ENCODE results near the gene ABCA12.

The ABCA12 gene

DNA sequence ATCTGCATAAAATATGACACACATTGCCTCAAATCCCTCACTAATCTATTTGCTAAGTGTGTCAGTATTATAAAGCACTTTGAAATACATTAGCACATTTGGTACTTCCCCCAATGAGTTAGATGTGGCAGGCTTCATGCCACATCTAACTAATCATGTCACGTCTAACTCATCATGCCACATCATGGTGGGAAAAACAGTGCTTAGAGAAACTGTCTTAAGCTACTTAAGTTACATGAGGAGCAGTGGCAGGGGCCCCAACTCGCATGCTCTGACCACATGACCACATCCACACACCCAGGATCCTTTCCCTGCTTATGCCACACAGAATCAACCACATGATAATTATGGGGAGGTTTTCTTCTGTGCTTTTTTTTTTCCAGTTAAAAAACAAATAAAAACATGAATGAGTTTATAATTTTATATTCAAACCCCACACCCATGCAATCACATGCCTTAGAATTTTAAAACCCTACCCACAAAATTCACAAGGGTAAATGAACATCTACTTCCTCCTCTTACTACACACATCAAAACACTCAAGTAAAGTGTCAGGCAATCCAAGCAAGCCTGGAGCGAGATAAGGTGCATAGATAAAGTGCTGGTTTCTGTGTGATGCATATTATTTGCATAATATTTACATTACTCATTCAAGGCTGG is 1.6 kb downstream of the ABCA12 start:
- DNase-seq = no peak

GRCh38 chr2:215120401-215120800 is 18.0 kb downstream of the ABCA12 start:
- DNase-seq = no peak

DNA sequence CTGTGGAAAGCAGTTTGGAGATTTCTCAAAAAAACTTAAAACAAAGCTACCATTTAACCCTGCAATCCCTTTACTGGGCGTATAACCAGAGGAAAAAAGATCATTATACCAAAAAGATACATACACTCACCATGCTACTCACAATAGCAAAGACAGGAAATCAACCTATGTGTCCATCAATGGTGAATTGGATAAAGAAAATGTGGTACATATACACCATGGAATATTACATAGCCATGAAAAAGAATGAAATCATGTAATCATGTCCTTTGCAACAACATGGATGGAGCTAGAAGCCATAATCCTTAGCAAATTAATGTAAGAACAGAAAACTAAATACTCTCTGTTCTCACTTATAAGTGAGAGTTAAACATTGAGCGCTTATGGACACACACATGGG is 18.6 kb downstream of the ABCA12 start:
- no peak for DNase-seq

GRCh38 chr2:215110918-215111317 is 27.5 kb downstream of the ABCA12 start:
- DNase-seq = no peak

GRCh38 chr2:215107216-215108056 is 31.0 kb downstream of the ABCA12 start:
- DNase-seq = no peak

DNA sequence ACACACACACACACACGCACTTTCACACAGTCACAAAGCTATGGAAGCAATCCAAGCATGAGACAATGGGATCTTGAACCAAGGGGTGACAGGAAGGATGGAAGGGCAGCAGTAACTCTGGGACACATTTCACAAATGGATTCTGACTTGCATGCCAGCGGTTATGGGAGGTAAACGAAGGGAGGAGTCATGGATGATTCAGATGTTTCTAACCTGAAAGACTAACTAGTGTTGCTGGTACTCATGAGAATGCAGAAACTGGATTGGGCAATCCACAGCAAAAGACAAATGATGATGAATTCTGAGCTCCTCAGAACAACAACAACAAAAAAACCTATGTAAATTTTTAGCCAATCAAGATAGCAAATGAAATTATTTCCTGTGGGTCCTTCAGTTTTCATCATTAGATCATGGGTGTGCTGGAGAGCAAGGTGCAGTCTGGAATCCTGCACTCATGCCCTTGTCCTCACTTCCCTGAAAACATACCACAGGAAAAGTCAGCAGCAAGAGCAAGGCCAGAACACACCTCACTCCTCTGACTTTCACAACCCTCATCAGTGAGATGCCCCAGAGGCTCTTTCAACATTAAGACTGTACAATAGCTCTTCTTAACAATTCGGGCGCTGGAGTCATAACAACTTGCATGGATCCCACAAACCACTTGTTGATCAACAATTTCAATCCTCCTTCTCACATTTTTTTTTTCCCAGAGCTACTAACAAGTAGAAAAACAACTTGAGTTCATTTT is 32.6 kb downstream of the ABCA12 start:
- DNase-seq = no peak

GRCh38 chr2:215104226-215104625 is 34.2 kb downstream of the ABCA12 start:
- no peak for DNase-seq

DNA sequence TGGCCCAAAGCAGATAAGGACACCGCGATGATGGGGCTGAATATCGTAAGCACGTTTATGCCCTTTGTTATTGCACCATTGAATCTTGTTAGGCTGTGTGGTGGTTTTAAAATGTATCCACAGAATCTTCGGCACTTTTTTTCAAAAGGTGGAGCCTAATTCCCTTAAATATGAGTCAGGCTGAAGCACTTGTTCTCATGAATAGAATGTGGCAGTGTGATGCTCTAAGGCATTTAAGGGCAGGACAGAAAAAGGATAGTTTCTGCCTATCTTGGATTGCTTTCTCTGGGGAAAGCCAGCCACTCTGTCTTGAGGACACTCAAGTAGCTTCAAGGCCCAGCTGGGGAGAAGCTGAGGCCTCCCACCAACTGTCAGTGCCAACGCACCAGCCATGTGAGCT is 39.6 kb downstream of the ABCA12 start:
- DNase-seq = no peak

GRCh38 chr2:215084080-215084479 is 54.3 kb downstream of the ABCA12 start:
- no peak for DNase-seq

- no peak for DNase-seq
Measured at GRCh38 chr2:215083146-215083545, 55.3 kb downstream of the ABCA12 start.

DNA sequence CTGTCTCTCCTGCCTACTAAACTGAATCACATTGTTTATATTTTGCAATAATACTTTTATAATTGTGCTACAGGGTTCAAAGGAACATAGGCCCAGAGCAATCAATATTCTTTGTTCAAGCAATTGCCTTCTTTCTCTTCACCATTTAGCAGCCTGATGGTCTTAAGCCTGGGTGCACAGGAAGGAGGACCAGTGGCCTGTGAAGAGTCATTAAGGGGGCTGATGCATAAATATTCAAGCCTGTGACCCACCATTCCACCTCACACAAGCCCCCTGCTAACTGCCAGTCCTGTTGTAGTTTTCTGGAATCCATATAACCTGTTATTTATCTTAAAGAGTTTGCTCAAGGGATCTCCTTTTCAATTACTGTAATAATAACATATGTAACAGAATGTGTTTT is 56.0 kb downstream of the ABCA12 start:
- no peak for DNase-seq

DNA sequence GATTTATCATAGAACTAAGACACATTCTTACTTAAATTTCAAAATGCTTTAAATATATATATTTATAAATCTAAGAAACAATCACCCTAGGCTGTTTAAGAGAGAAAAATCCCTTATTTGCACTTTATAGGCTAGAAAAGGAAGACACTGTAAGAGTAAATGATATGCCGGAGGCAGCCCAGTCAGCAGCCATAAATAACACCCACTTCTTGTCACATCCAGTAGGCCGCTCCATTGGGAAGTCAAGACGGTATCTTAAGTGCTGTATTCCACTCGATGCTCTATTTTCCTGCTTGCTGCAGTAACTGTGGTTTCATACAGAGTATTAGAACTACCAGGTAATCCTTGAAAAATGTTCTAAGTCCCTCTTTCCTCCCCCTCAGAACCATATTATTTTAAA is 57.9 kb downstream of the ABCA12 start:
- no peak for DNase-seq

- no peak for DNase-seq
Measured at GRCh38 chr2:215071676-215072075, 66.8 kb downstream of the ABCA12 start.

DNA sequence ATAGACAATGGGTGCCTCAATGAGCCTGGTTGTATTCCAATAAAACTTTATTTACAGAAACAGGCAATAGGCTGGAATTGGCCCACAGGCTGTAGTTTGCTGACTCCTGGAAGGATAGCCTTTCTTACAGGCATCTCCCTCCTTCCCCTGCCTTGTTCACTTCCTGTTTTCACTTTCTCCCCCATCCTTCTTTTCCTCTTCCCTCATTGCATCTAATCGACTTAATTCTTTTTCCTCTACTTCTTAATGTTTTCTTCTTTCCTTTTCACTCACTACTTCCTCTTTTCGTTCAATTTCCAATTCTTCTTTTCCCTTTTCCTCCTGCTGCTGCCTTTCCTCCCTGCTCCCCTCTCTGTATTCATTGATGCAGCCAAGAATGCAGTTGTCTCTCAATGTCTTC is 70.0 kb downstream of the ABCA12 start:
- DNase-seq = no peak

DNA sequence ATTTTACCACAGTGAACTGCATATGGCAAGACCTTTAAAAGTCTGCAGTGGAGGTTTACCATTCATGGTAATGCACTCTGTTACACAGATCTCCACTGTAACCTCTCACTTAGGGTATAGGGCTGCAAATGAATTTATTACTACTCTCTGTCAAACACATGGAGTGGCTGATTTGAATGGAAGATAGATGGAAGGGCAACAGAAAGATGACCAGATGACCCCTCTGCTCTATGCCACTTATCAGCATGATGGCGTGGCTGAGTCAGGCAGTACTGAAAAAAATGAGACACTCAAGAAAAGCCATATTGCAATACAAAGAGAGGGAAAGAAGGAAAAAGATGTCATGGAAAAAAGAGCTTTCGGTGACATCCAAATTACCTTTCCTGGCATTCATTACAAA is 72.3 kb downstream of the ABCA12 start:
- DNase-seq = no peak

DNA sequence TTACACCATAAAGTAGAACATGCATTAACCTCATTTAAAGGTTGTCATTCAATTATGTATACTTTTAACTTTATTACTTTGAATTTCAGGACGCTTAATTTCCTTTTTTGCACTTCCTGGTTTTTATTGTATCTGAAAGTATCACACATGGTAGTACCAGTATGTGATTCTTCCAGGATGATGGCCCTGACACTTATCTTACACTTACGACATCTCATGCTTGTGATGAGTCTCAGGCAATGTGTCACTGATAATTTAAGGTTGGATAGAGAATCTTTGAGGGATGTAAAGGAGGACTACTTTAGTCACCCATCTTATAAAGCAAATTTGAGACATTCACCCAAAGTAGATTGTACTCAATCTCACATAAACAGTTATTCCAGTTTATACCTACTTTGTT is 74.9 kb downstream of the ABCA12 start:
- no peak for DNase-seq

- no peak for DNase-seq
Measured at GRCh38 chr2:215060861-215061536, 77.4 kb downstream of the ABCA12 start.

DNA sequence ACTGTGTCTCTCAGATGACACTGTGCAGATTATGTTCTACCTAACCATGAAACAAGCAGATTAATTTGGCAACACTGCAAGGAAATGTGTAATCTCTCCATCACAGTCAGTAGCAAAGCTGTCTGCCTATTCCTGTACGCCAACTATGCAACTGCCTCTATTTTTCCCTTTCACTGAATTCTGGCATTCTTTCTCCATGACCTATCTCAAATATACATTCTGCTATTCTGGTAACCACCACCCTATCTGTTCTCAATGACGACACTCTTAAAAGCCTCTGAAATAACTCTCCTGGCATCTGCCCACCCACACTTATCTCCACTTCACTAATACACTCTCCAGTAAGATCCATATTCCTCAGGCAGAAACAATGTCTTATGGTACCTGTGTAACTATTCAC is 78.7 kb downstream of the ABCA12 start:
- no peak for DNase-seq

GRCh38 chr2:215055891-215056290 is 82.5 kb downstream of the ABCA12 start:
- DNase-seq = no peak

DNA sequence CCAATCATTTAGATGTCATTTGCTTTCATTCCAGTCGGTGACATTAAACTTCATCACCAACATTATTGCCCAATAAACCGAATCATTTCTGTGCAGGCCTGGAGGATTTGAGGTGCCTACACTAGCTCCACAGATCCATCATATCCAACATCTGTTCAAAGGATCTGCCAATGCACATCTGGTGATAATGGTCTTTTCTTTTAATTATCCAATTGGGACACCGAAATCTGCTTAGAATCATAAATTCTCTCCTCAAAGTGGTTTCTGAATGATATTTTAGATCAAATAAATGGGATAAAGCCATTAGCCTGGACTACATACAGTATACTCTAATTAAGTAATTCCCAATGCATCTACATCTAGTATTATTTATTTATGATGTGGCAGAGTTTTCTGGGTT is 85.6 kb downstream of the ABCA12 start:
- no peak for DNase-seq

DNA sequence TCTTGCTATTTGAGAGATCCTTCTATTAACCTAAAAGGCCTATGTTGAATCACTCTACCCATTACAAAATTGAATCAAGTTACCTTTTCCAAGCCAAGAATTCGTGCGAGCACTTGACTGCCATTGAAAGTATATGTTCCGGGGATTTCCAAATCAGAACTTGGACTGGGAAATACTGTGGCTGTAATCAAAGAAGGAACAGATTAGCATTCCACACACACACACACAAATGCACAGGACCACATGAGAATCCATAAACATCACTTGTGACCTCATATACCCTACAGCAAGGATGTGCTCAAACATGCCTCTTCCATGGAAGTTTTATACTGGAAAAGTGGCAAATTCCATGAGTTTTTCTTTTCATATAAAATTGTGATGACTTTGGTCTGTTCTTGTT is 86.0 kb downstream of the ABCA12 start:
- no peak for DNase-seq

DNA sequence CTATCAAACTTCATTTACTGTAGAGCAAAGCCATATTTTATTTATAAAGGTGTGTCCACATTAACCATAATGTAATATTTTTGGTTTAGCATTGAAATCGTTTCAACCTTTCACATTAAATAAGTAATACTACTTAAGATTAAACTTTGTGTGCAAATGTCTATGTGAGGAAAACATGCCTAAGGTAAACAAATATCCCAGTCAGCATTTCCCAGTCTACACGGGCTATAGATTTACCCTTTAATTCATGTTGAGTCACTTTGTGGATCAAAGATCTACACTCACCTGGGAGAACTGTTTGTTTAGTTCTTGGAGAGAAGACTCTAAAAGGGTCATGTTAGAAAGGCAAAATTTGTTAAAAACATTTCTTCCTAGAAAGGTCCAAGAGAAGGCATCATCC is 89.1 kb downstream of the ABCA12 start:
- no peak for DNase-seq

DNA sequence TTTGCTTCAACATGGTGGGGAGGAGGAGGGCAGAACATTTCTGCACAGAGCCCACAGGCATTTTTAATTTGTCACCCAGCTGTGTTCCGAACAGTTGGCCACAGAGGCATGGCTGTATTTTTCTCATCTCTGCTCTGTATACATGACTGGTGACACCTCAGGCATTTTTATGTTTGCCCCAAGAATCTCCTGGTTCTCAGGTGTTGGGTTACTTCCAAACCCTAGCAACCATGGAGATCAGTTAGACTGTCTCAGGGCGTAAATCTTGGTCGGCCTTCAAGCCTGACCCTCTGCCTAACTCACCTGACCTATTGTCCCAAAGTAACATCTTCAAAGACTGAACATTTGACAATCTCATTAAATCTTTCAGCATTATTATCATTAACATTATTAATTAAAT is 100.0 kb downstream of the ABCA12 start:
- no peak for DNase-seq

Data from activated gamma-delta T cell treated with Interleukin-2 at 50 U/mL for 16 hours (primary cell).